CD4-positive, alpha-beta T cell treated with Interleukin-4 for 1 hour (primary cell): ENCODE data around the gene CCDC88C.
"Not testable (repeated sequence)": the region's sequence is repeated elsewhere in the genome, so short reads cannot be mapped to it uniquely, and the experiment has no call there.

Experiments
- DNase-seq, 2 donors: peaks; one replicate each; pipeline ENCODE4 v3.0.0-alpha.2; 2020 to 2022

CCDC88C gene

GRCh38 chr14:91417120-91417982, at the start of gene CCDC88C:
Gene CCDC88C, minus strand, starts transcription at chr14:91417820. Its CDS starts 130 bp downstream, at chr14:91417690.
- DNase-seq: peak; percentile 65 to 77

- no peak for DNase-seq
Measured at GRCh38 chr14:91466192-91466591, 48.6 kb upstream of the CCDC88C start.

DNA sequence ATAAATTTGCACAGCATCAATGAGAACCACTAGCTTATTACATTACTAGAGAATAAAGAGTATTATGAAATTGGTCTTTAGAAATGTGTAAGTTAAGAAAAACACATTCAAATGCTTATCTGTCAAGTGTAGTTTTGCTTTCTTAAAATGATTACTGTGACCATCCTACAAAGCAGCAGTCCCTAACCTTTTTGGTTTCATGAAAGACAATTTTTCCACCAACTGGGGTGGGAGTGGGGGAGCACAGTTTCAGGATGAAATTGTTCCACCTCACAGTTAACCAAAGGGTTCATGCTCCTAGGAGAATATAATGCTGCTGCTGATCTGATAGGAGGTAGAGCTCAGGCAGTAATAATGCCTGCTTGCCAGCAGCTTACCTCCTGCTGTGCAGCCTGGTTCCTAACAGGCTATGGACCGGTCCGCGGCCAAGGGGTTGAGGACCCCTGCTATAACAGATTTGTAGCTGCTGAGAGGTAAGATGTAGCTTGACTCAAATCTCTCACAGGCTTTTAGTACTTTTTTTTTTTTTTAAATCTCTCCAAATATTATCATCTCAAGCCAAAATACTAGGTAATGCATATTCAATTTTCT, 47.1 kb upstream of the CCDC88C start:
- no peak for DNase-seq

GRCh38 chr14:91458612-91459011, 41.0 kb upstream of the CCDC88C start:
- DNase-seq: no peak

DNA sequence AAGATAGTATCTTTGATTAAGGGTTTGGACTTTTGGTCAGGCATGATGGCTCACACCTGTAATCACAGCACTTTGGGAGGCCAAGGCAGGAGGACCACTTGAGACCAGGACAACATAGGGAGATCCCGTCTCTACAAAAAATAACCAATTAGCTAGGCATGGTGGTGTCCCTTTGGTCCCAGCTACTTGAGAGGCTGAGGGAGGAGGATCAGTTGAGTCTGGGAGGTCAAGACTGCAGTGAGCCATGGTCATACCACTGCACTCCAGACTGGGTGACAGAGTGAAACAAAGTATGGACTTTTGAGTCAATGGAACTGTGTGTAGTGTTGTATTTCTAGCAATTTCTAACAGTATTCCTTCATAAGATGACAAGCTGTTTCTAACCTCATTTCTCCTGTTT, 38.7 kb upstream of the CCDC88C start:
- DNase-seq: no peak

- no peak for DNase-seq
Measured at GRCh38 chr14:91454580-91454979, 37.0 kb upstream of the CCDC88C start.

GRCh38 chr14:91454155-91454554, 36.5 kb upstream of the CCDC88C start:
- DNase-seq: no peak

GRCh38 chr14:91453744-91454143, 36.1 kb upstream of the CCDC88C start:
- no peak for DNase-seq

DNA sequence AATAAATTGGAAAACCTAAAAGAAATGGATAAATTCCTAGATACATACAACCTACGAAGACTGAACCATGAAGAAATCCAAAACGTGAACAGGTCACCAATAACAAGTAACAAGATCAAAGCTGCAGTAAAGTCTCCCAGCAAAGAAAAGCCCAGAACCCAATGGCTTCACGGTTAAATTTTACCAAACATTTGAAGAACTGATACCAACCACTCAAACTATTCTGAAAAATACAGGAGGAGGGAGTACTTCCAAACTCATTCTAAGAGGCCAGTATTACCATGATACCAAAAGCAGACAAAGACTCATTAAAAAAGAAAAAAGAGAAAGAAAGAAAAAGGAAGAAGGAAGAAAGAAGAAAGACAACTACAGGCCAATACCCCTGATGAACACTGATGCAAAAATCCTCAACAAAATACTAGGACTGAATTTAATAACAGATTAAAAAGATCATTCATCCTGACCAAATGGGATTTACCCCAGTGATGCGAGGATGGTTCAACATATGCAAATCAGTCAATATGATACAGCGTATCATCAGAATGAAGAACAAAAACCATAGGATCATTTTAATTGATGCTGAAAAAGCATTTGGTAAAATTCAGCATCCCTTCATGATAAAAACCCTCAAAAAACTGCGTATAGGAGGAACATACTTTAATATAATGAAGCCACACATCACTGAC, 26.9 kb upstream of the CCDC88C start:
- DNase-seq: no peak

- DNase-seq: no peak
Measured at GRCh38 chr14:91439345-91439744, 21.7 kb upstream of the CCDC88C start.

DNA sequence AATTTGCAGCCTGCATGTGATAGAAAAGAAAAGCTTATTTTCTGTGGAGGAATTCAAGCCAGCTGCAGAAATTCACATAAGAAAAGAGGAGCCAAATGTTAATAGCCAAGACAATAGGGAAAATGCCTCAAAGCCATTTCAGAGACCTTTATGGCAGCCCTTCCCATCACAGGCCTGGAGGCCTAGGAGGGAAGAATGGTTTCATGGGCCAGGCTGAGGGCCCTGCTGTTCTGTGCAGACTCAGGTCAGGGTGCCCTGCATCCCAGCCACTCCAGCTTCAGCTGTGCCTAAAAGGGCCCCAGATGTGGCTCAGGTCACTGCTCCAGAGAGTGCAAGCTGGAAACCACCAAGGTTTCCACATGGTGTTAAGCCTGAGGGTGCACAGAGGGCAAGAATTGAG, 21.2 kb upstream of the CCDC88C start:
- DNase-seq: no peak

DNA sequence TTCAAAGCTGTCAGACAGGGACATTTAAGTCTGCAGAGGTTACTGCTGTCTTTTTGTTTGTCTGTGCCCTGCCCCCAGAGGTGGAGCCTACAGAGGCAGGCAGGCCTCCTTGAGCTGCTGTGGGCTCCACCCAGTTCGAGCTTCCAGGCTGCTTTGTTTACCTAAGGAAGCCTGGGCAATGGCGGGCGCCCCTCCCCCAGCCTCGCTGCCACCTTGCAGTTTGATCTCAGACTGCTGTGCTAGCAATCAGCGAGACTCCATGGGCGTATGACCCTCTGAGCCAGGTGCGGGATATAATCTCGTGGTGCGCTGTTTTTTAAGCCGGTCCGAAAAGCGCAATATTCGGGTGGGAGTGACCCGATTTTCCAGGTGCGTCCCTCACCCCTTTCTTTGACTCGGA, 18.6 kb upstream of the CCDC88C start:
- DNase-seq: not testable (repeated sequence)

DNA sequence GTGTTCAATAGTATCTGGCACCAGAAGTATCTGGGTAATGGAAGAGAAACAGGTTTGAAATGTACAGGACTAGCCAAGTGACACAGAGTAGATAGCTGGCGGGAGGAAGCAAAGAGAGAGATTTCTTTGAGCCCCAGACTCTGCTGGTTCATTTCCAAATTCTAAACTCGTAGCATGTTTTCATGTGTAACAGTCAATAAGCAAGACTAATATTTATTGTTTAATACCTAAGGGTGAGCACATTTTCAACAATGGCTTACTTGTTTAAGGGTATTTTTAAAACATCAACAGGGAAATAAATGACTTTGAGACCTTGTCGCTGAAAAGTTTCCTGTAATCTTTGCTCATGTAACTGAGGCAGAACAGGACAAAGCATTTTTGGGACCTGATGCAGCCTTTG, 11.8 kb upstream of the CCDC88C start:
- no peak for DNase-seq

DNA sequence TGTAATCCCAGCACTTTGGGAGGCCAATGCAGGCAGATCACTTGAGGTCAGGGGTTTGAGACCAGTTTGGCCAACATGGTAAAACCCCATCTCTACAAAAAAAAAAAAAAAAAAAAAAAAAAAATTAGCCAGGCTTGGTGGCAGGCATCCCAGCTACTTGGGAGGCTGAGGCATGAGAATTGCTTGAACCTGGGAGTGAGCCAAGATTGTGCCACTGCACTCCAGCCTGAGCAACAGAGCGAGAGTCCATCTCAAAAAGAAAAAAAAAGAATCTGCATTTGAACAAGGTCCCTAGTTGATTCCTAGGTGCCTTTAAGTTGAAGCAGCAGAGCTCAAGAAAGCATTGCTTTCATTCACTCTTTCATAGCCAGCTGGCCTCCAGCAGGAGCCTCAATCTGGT, 11.3 kb upstream of the CCDC88C start:
- not testable (repeated sequence) for DNase-seq

DNA sequence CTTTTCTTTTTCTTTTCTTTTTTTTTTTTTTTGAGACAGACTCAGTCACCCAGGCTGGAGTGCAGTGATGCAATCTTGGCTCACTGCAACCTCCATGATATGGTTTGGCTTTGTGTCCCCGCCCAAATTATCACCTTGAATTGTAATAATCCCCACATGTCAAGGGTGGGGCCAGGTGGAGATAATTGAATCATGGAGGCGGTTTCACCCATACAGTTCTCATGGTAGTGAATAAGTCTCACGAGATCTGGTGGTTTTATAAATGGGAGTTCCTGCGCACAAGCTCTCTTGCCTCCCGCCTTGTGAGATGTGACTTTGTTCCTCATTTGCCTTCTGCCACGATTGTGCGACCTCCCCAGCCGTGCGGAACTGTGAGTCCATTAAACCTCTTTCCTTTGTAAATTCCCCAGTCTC, 7.9 kb upstream of the CCDC88C start:
- DNase-seq: not testable (repeated sequence)

GRCh38 chr14:91424813-91425530, 7.4 kb upstream of the CCDC88C start:
- DNase-seq: no peak

DNA sequence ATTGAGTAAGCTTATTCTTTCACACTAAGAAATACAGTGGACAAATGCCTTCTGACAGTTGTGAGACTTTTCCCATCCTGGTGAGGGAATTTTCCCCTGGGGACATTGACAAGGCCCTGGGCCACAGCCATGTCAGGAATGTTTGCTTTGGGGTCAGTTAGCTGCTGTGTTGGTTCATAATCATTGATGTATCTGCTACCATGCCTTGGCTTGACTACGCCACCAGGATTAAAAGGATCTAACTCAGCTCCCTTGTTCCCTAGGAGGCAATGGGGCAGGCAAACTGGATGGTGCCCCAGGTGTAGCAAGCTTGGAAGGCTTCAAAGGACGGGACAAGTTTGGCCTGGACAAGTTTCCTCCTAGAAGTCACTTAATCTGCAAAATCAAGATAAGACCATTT, 3.1 kb upstream of the CCDC88C start:
- no peak for DNase-seq

- no peak for DNase-seq
Measured at GRCh38 chr14:91419451-91419850, 1.8 kb upstream of the CCDC88C start.

DNA sequence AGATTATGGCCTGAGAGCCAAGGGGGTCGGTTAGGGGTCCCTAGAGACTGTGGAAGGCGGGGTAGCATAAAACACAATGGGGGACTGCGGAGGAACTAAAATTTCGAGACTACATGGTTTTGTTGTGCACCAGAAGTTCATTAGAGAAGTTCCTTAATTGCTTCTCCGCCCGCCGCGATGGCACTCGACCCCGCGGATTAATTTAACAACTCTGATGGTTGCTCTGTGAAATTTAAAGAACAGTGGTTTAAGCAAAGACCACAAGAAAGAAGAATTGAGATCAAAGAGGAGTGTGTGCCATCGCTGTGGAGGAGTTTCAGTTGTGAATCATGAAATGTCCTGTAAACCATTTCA, 1.4 kb upstream of the CCDC88C start:
- DNase-seq: peak in 1 of 2 donors; percentile 81

DNA sequence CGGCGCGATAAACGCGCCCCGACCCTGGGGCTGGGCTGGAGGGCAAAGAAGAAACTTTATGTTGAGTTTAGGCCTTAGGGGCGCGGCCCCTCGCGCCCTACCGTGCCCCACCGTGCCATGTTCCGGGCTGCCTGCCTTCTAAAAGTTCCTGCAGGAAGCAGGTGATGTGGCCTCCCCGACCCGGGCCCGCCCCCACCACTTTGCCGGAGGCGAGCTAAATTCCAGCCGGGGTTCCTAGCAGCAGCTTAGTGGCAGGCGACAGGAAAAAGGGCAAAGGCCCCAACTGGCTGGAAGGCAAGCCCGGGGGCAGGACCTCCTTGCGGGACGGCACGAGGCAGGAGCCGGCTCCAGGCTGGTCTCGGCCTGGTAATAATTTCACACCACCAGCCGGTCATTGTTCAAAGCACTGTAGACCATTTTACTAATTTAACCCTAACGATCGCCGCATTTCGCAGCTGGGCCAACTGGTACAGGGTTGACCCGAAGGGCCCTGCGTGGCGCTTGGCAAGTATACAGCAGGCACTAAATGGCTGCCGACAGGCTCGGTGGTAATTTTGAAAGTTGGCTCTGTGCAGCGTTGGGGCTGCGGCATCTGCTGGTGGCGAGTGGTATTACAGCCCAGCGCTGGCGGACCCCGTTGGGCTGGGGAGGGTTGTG, 895 bp upstream of the CCDC88C start:
- peak; percentile 82 to 87 for DNase-seq

DNA sequence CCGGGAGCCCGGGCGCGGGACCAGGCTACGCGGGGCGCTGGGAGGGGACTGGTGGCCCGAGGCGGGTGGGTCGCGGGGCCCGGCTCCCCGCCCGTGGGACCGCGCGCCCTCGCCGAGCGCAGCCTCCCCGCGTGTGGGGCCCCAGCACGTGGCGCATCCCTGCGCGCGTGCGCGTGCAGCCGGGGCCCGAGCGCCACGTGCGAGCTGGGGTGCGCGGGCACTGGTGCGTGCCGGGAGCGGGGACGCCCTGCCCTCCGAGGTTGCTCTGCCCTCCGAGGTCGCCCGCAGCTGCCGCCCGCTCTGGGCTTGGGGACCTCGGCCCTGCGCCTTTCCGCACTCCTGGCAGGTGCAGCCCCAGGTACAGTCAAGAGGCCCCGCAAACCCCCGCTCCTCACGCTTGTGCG, 365 bp upstream of the CCDC88C start:
- peak; percentile 65 to 70 for DNase-seq

- DNase-seq: peak in 1 of 2 donors; percentile 13
Measured at GRCh38 chr14:91416744-91417119, 888 bp downstream of the CCDC88C start.
